H9 (cell line): ENCODE results near the gene SPRN. TPM values are rescaled to one million over a fixed set of nuclear protein-coding genes. Genes with fewer than 3 reads are reported as not detected.

ENCODE experiments used
- DNase-seq: peaks from one replicate; pipeline ENCODE4 v3.0.0-alpha.2; 2017
- H2AFZ ChIP-seq: one replicate; pipeline ENCODE4 v1.6.1; 2013; ENCODE audit warnings: mild to moderate bottlenecking, low read length, control low read depth, moderate library complexity
- H2AK5ac ChIP-seq: 2 replicates; pipeline ENCODE4 v1.6.1; 2013; ENCODE audit warnings: low read length, control low read depth, mixed read lengths; ENCODE audit not compliant: insufficient read length
- H2BK120ac ChIP-seq: one replicate; pipeline ENCODE4 v1.6.1; 2013; ENCODE audit warnings: low read depth, mild to moderate bottlenecking, low read length, control low read depth, inconsistent platforms; ENCODE audit not compliant: poor library complexity, severe bottlenecking
- H2BK12ac ChIP-seq: 2 replicates; pipeline ENCODE4 v1.6.1; 2013; ENCODE audit warnings: low read length, control low read depth, mixed read lengths, low read depth; ENCODE audit not compliant: insufficient read length
- H2BK15ac ChIP-seq: 2 replicates; pipeline ENCODE4 v1.6.1; 2013; ENCODE audit warnings: low read depth, low read length, control low read depth
- H2BK20ac ChIP-seq: one replicate; pipeline ENCODE4 v1.6.1; 2013; ENCODE audit warnings: low read depth, mild to moderate bottlenecking, low read length, control low read depth, inconsistent platforms; ENCODE audit not compliant: poor library complexity, severe bottlenecking
- H2BK5ac ChIP-seq: 2 replicates; pipeline ENCODE4 v1.6.1; 2013; ENCODE audit warnings: low read length, control low read depth, mixed read lengths; ENCODE audit not compliant: insufficient read length
- H3K14ac ChIP-seq: 2 replicates; pipeline ENCODE4 v1.6.1; 2013; ENCODE audit warnings: low read length, control low read depth; ENCODE audit not compliant: insufficient read depth
- H3K18ac ChIP-seq: 2 replicates; pipeline ENCODE4 v1.6.1; 2013; ENCODE audit warnings: low read depth, mild to moderate bottlenecking, mixed read lengths, low read length, control low read depth; ENCODE audit not compliant: insufficient read length
- H3K23ac ChIP-seq: 2 replicates; pipeline ENCODE4 v1.6.1; 2013; ENCODE audit warnings: low read length, control low read depth, mixed read lengths, low read depth; ENCODE audit not compliant: insufficient read length
- H3K23me2 ChIP-seq: 2 replicates; pipeline ENCODE4 v1.6.1; 2013; ENCODE audit warnings: low read depth, mild to moderate bottlenecking, mixed read lengths, low read length, control low read depth; ENCODE audit not compliant: insufficient read length, poor library complexity, severe bottlenecking
- H3K27ac ChIP-seq: 2 replicates; pipeline ENCODE4 v1.5.1; 2013; ENCODE audit warnings: low read length, control low read depth, mixed read lengths, low read depth; ENCODE audit not compliant: insufficient read length
- H3K27me3 ChIP-seq: 2 replicates; pipeline ENCODE4 v1.6.1; 2013; ENCODE audit warnings: low read length, control low read depth, inconsistent platforms; ENCODE audit not compliant: insufficient read depth
- H3K4ac ChIP-seq: 2 replicates; pipeline ENCODE4 v1.6.1; 2013; ENCODE audit warnings: low read depth, mild to moderate bottlenecking, control low read depth, inconsistent platforms, low read length, moderate library complexity
- H3K4me1 ChIP-seq: 2 replicates; pipeline ENCODE4 v1.6.1; 2013; ENCODE audit warnings: low read length, control low read depth, inconsistent platforms; ENCODE audit not compliant: insufficient read depth
- H3K4me2 ChIP-seq: 2 replicates; pipeline ENCODE4 v1.6.1; 2013; ENCODE audit warnings: low read length, control low read depth, mixed read lengths; ENCODE audit not compliant: insufficient read length, insufficient read depth
- H3K56ac ChIP-seq: 2 replicates; pipeline ENCODE4 v1.6.1; 2013; ENCODE audit warnings: low read depth, mild to moderate bottlenecking, mixed read lengths, low read length, control low read depth; ENCODE audit not compliant: insufficient read length
- H3K79me1 ChIP-seq: 2 replicates; pipeline ENCODE4 v1.6.1; 2013; ENCODE audit warnings: low read depth, mild to moderate bottlenecking, moderate library complexity, low read length, control low read depth, inconsistent platforms; ENCODE audit not compliant: insufficient read depth, poor library complexity, severe bottlenecking
- H3K79me2 ChIP-seq: 2 replicates; pipeline ENCODE4 v1.6.1; 2013; ENCODE audit warnings: low read length, control low read depth, inconsistent platforms; ENCODE audit not compliant: insufficient read depth
- H3K9ac ChIP-seq: 2 replicates; pipeline ENCODE4 v1.6.1; 2013; ENCODE audit warnings: low read length, control low read depth, mixed read lengths; ENCODE audit not compliant: insufficient read length; ENCODE audit errors: extremely low read depth
- H3K9me3 ChIP-seq: one replicate; pipeline ENCODE4 v1.6.1; 2013; ENCODE audit warnings: low read depth, low read length, inconsistent platforms; ENCODE audit not compliant: control insufficient read depth
- H3T11ph ChIP-seq: one replicate; pipeline ENCODE4 v1.6.1; 2013; ENCODE audit warnings: mild to moderate bottlenecking, low read length, control low read depth, inconsistent platforms
- H4K20me1 ChIP-seq: one replicate; pipeline ENCODE4 v1.6.1; 2013; ENCODE audit not compliant: control insufficient read depth, insufficient read length, insufficient read depth
- H4K5ac ChIP-seq: 2 replicates; pipeline ENCODE4 v1.6.1; 2013; ENCODE audit warnings: low read depth, mild to moderate bottlenecking, mixed read lengths, low read length, control low read depth; ENCODE audit not compliant: insufficient read length
- H4K8ac ChIP-seq: replicated peaks from 2 replicates; pipeline ENCODE4 v1.6.1; 2013; ENCODE audit warnings: low read length, control low read depth, mixed read lengths, low read depth; ENCODE audit not compliant: insufficient read length
- H4K91ac ChIP-seq: 2 replicates; pipeline ENCODE4 v1.6.1; 2013; ENCODE audit warnings: low read depth, mild to moderate bottlenecking, moderate library complexity, mixed read lengths, low read length, control low read depth; ENCODE audit not compliant: insufficient read length
- H3K27ac Mint-ChIP-seq, 3 experiments: 2 replicates in 2 of 3; 3 replicates in 1 of 3; pipeline ENCODE4 v1.8.0; 2020 to 2021; ENCODE audit warnings: mixed read lengths in 3 of 3, mild to moderate bottlenecking in 1 of 3, moderate library complexity in 1 of 3
- H3K27me3 Mint-ChIP-seq: 2 replicates; pipeline ENCODE4 v1.8.0; 2021; ENCODE audit warnings: low read depth, mild to moderate bottlenecking, moderate library complexity, mixed read lengths
- H3K36me3 Mint-ChIP-seq, 3 experiments: 2 replicates in 2 of 3; 3 replicates in 1 of 3; pipeline ENCODE4 v1.8.0; 2020 to 2021; ENCODE audit warnings: low read depth in 3 of 3, mixed read lengths in 3 of 3; ENCODE audit not compliant: insufficient read depth in 1 of 3
- H3K4me1 Mint-ChIP-seq, 2 experiments: 2 replicates each; pipeline ENCODE4 v1.8.0; 2020; ENCODE audit warnings: mixed read lengths in 2 of 2
- H3K4me3 Mint-ChIP-seq, 2 experiments: 2 replicates in 1 of 2; 3 replicates in 1 of 2; pipeline ENCODE4 v1.8.0; 2020 to 2021; ENCODE audit warnings: mild to moderate bottlenecking in 2 of 2, mixed read lengths in 2 of 2, moderate library complexity in 1 of 2
- H3K9me3 Mint-ChIP-seq, 2 experiments: 2 replicates in 1 of 2; 3 replicates in 1 of 2; pipeline ENCODE4 v1.8.0; 2020; ENCODE audit warnings: mild to moderate bottlenecking in 2 of 2, mixed read lengths in 2 of 2, moderate library complexity in 1 of 2
- WGBS: extraction: QIAGEN DNeasy Blood & Tissue Kit; methylation state at CpG from one replicate; pipeline ENCODE4 v1.1.7; 2013; ENCODE audit warnings: missing lambda C conversion rate, low lambda C conversion rate, mixed read lengths; ENCODE audit not compliant: insufficient read length; ENCODE audit errors: extremely low coverage; 5-methylcytosine and 5-hydroxymethylcytosine counted together
- total RNA-seq: library from RNA; stranded (reverse); gene quantifications from 2 replicates; pipeline ENCODE4 v1.2.1, GENCODE V29; 2021
- TF ChIP-seq, protein P1 (sequence below): fragments of 200-600 bp; sonication (generic); conservative IDR thresholded peaks from 3 replicates; pipeline ENCODE4 v1.8.0; 2021; ENCODE audit warnings: antibody characterized with exemption, mild to moderate bottlenecking

SPRN gene
- total RNA-seq, 1 experiment from 2014 or later = 0.42 TPM

GRCh38 chr10:133391249-133391635, 33.2 kb downstream of the SPRN start:
- Histone ChIP-seq H3T11ph (no peak overlapping the region), H2AFZ (no peak overlapping the region), H3K9ac (no peak overlapping the region), H2BK120ac (no peak overlapping the region), H3K27ac (no peak overlapping the region), H2BK12ac (no peak overlapping the region), H3K79me1 (peaks cover 4% of the 10 kb centered on the region), H2BK20ac (no peak overlapping the region), H3K56ac (no peak overlapping the region), H4K91ac (no peak overlapping the region), H4K5ac (no peak overlapping the region), H3K4me2 (no peak overlapping the region), H2AK5ac (no peak overlapping the region), H3K14ac (no peak overlapping the region), H3K23ac (no peak overlapping the region), H3K79me2 (peaks cover 3% of the 10 kb centered on the region; the same call in 1 of the 2 replicates), H4K8ac (no peak overlapping the region), H3K23me2 (peaks cover 5% of the 10 kb centered on the region), H3K18ac (no peak overlapping the region), H3K27me3 (no peaks in the 10 kb centered on the region), H2BK15ac (no peak overlapping the region), H3K4ac (no peak overlapping the region), H2BK5ac (no peak overlapping the region), H4K20me1 (no peaks in the 10 kb centered on the region), H3K9me3 (no peaks in the 10 kb centered on the region), H3K4me1 (no peaks in the 10 kb centered on the region)
- Mint-ChIP-seq H3K4me3 (no peak overlapping the region), H3K36me3 (peaks cover 7 to 9% (median 8%) of the 10 kb centered on the region in 3 experiments), H3K27me3 (no peaks in the 10 kb centered on the region), H3K9me3 (no peaks in the 10 kb centered on the region; a peak in 1 of 5 replicates), H3K4me1 (peaks cover 9 to 12% of the 10 kb centered on the region in 2 experiments), H3K27ac (no peak overlapping the region)
- no CpG with 5 or more reads among the region's 12 CpGs for WGBS
- no peak for DNase-seq
- TF ChIP-seq, protein P1, sequence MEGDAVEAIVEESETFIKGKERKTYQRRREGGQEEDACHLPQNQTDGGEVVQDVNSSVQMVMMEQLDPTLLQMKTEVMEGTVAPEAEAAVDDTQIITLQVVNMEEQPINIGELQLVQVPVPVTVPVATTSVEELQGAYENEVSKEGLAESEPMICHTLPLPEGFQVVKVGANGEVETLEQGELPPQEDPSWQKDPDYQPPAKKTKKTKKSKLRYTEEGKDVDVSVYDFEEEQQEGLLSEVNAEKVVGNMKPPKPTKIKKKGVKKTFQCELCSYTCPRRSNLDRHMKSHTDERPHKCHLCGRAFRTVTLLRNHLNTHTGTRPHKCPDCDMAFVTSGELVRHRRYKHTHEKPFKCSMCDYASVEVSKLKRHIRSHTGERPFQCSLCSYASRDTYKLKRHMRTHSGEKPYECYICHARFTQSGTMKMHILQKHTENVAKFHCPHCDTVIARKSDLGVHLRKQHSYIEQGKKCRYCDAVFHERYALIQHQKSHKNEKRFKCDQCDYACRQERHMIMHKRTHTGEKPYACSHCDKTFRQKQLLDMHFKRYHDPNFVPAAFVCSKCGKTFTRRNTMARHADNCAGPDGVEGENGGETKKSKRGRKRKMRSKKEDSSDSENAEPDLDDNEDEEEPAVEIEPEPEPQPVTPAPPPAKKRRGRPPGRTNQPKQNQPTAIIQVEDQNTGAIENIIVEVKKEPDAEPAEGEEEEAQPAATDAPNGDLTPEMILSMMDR = no peak
